IPS-15b (cell line): Measurements from ENCODE around the gene IL31RA.

Source experiments
- H3K27me3 ChIP-seq: one replicate; pipeline ENCODE4 v1.6.1; 2013; ENCODE audit warnings: low read length; ENCODE audit not compliant: control insufficient read depth, insufficient read depth
- H3K36me3 ChIP-seq: one replicate; pipeline ENCODE4 v1.6.1; 2013; ENCODE audit warnings: low read length; ENCODE audit not compliant: control insufficient read depth, insufficient read depth
- H3K4me1 ChIP-seq: one replicate; pipeline ENCODE4 v1.6.1; 2013; ENCODE audit warnings: mild to moderate bottlenecking, low read length; ENCODE audit not compliant: control insufficient read depth, insufficient read depth
- H3K4me3 ChIP-seq: one replicate; pipeline ENCODE4 v1.5.1; 2013; ENCODE audit warnings: low read depth, low read length
- H3K9ac ChIP-seq: one replicate; pipeline ENCODE4 v1.6.1; 2013; ENCODE audit warnings: low read depth, mild to moderate bottlenecking, low read length
- H3K9me3 ChIP-seq: one replicate; pipeline ENCODE4 v1.6.1; 2013; ENCODE audit warnings: mild to moderate bottlenecking, low read length; ENCODE audit not compliant: control insufficient read depth, insufficient read depth

IL31RA gene

DNA sequence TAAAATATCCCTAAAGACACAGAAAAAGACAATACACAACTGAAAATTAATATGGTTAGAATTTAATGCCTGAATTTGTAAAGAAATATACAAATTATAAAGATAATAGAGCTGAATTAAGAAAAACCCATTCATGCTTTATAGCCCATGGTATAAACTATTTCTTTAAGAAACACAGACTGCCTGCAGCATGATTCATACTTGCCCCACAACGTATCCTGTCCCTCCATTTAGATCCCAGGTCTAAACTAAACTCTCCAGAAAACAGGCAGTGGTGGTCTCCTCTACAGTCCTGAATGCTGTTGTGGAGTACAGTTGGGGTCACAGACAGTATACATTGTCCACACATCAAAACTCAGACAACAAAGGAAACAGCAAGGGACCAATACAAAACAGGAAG, 118.8 kb downstream of the IL31RA start:
- Histone ChIP-seq H3K36me3 (no peaks in the 10 kb centered on the region), H3K4me3 (no peak overlapping the region), H3K27me3 (no peaks in the 10 kb centered on the region), H3K9ac (no peak overlapping the region), H3K4me1 (no peaks in the 10 kb centered on the region), H3K9me3 (no peaks in the 10 kb centered on the region)
